OCI-LY3 (cell line): ENCODE measurements around the gene GEMIN2.
"Not testable (repeated sequence)": the region's sequence is repeated elsewhere in the genome, so short reads cannot be mapped to it uniquely, and the experiment has no call there.

Experiments used
- H2AFZ ChIP-seq: fragments of 200-600, 300-600 bp; shearing (Covaris generic); 2 replicates; pipeline ENCODE4 v1.6.0; 2014; ENCODE audit warnings: antibody characterized with exemption, low read depth, low read length
- H3K27ac ChIP-seq: fragments of 200-600, 300-600 bp; sonication (generic); 2 replicates; pipeline ENCODE4 v1.5.1; 2014; ENCODE audit warnings: mild to moderate bottlenecking, low read length, moderate library complexity, mixed read lengths
- H3K27me3 ChIP-seq: fragments of 200-600, 300-600 bp; sonication (generic); 2 replicates; pipeline ENCODE4 v1.6.1; 2014; ENCODE audit warnings: low read depth, low read length, mixed read lengths
- H3K36me3 ChIP-seq: fragments of 200-600, 300-600 bp; sonication (generic); replicated peaks from 2 replicates; pipeline ENCODE3; 2014; ENCODE audit warnings: low read depth, low read length, mixed read lengths
- H3K4me1 ChIP-seq: fragments of 300-600, 200-600 bp; sonication (generic); 2 replicates; pipeline ENCODE4 v1.6.1; 2014; ENCODE audit warnings: low read length, mixed read lengths
- H3K4me2 ChIP-seq: fragments of 200-600, 300-600 bp; sonication (generic); 2 replicates; pipeline ENCODE4 v1.6.1; 2014; ENCODE audit warnings: low read length, mixed read lengths
- H3K4me3 ChIP-seq: fragments of 300-600, 200-600 bp; sonication (generic); 2 replicates; pipeline ENCODE4 v1.5.1; 2014; ENCODE audit warnings: antibody characterized with exemption, mild to moderate bottlenecking, low read length, moderate library complexity
- H3K79me2 ChIP-seq: fragments of 300-600, 200-600 bp; shearing (Covaris generic); 2 replicates; pipeline ENCODE4 v1.6.1; 2014; ENCODE audit warnings: mild to moderate bottlenecking, low read length, mixed read lengths
- H3K9ac ChIP-seq: fragments of 300-600, 200-600 bp; shearing (Covaris generic); 2 replicates; pipeline ENCODE4 v1.6.0; 2014; ENCODE audit warnings: mild to moderate bottlenecking, low read length, moderate library complexity
- H3K9me3 ChIP-seq: fragments of 200-600, 300-600 bp; shearing (Covaris generic); 2 replicates; pipeline ENCODE4 v1.6.1; 2014; ENCODE audit warnings: low read length, mixed read lengths; ENCODE audit not compliant: insufficient read depth
- H4K20me1 ChIP-seq: fragments of 200-600, 300-600 bp; sonication (generic); 2 replicates; pipeline ENCODE4 v1.6.1; 2016; ENCODE audit warnings: low read length, mixed read lengths; ENCODE audit not compliant: insufficient read depth
- CTCF ChIP-seq: fragments of 200-600, 300-600 bp; sonication (generic); IDR thresholded peaks from 2 replicates; pipeline ENCODE4 v1.5.1; 2014; ENCODE audit warnings: antibody characterized with exemption, low read length, low read depth
- EZH2phosphoT487 ChIP-seq: fragments of 200-600 bp; shearing (Covaris generic); IDR thresholded peaks from 2 replicates; pipeline ENCODE4 v1.6.1; 2018; ENCODE audit warnings: antibody characterized with exemption, mixed run types, low read depth

Gene GEMIN2

GRCh38 chr14:39181026-39181692, 67.0 kb downstream of the GEMIN2 start:
- Histone ChIP-seq H2AFZ (no peak overlapping the region), H3K27ac (no peak overlapping the region), H3K79me2 (peaks cover 43% of the 10 kb centered on the region), H3K4me1 (peaks cover 6% of the 10 kb centered on the region; the same call in 1 of the 2 replicates), H3K36me3 (peaks cover 75% of the 10 kb centered on the region), H4K20me1 (peaks cover 4% of the 10 kb centered on the region; the same call in 1 of the 2 replicates), H3K4me2 (no peak overlapping the region), H3K27me3 (no peaks in the 10 kb centered on the region), H3K4me3 (no peak overlapping the region), H3K9me3 (no peaks in the 10 kb centered on the region), H3K9ac (no peak overlapping the region)
- TF ChIP-seq CTCF (no peak), EZH2phosphoT487 (no peak)

GRCh38 chr14:39181693-39182047, 67.5 kb downstream of the GEMIN2 start:
- no peak overlapping the region for H3K4me3 ChIP-seq
- H3K27ac ChIP-seq = no peak overlapping the region
- H3K4me2 ChIP-seq = no peak overlapping the region
- H3K4me1 ChIP-seq = peaks cover 2% of the 10 kb centered on the region; the same call in 1 of the 2 replicates
- peaks cover 71% of the 10 kb centered on the region for H3K36me3 ChIP-seq
- H3K27me3 ChIP-seq = no peaks in the 10 kb centered on the region
- peaks cover 4% of the 10 kb centered on the region; the same call in 1 of the 2 replicates for H4K20me1 ChIP-seq
- H3K9me3 ChIP-seq = no peaks in the 10 kb centered on the region
- H3K79me2 ChIP-seq = peaks cover 38% of the 10 kb centered on the region
- H2AFZ ChIP-seq = no peak overlapping the region
- H3K9ac ChIP-seq = no peak overlapping the region
- TF ChIP-seq EZH2phosphoT487 (no peak), CTCF (no peak)

GRCh38 chr14:39182770-39183684, 68.9 kb downstream of the GEMIN2 start:
- no peak for TF ChIP-seq EZH2phosphoT487
- TF ChIP-seq CTCF = no peak
- Histone ChIP-seq H3K4me1 (no peaks in the 10 kb centered on the region), H3K36me3 (peaks cover 60% of the 10 kb centered on the region), H3K9ac (no peak overlapping the region), H3K27me3 (no peaks in the 10 kb centered on the region), H3K79me2 (peaks cover 25% of the 10 kb centered on the region), H3K4me3 (no peak overlapping the region), H4K20me1 (peaks cover 4% of the 10 kb centered on the region; the same call in 1 of the 2 replicates), H3K4me2 (no peak overlapping the region), H3K27ac (no peak overlapping the region), H3K9me3 (no peaks in the 10 kb centered on the region), H2AFZ (no peak overlapping the region)

GRCh38 chr14:39183685-39184003, 69.5 kb downstream of the GEMIN2 start:
- not testable (repeated sequence) for H4K20me1 ChIP-seq, H3K27ac ChIP-seq, H3K27me3 ChIP-seq, H2AFZ ChIP-seq, H3K9ac ChIP-seq, H3K4me1 ChIP-seq, H3K4me3 ChIP-seq, H3K9me3 ChIP-seq, H3K4me2 ChIP-seq
- Histone ChIP-seq H3K79me2 (peaks cover 20% of the 10 kb centered on the region), H3K36me3 (peaks cover 56% of the 10 kb centered on the region)
